ENCODE measurements around the gene ITIH1.
A peak's percentile ranks its signal among the peaks of the same experiment; 100 is the strongest.
"Not testable (repeated sequence)": the region's sequence is repeated elsewhere in the genome, so short reads cannot be mapped to it uniquely, and the experiment has no call there.

ITIH1 gene

GRCh38 chr3:52774901-52775864 lies 2.2 kb upstream of the ITIH1 start:
- peak; percentile 44 for DNase-seq

- peak; percentile 46 for DNase-seq
Measured at GRCh38 chr3:52775877-52776276, 1.5 kb upstream of the ITIH1 start.

- DNase-seq, result not testable (repeated sequence)
Measured at GRCh38 chr3:52776486-52776885, 913 bp upstream of the ITIH1 start.

- peak; percentile 48 for DNase-seq
Measured at GRCh38 chr3:52777959-52778805, 783 bp downstream of the ITIH1 start.

GRCh38 chr3:52779011-52779836 lies 1.8 kb downstream of the ITIH1 start:
- peak; percentile 43 for DNase-seq

- DNase-seq, result no peak
Measured at GRCh38 chr3:52779837-52780585, 2.6 kb downstream of the ITIH1 start.

- DNase-seq, result no peak
Measured at GRCh38 chr3:52781741-52782140, 4.3 kb downstream of the ITIH1 start.

GRCh38 chr3:52782412-52783210 lies 5.2 kb downstream of the ITIH1 start:
- no peak for DNase-seq

- DNase-seq, result no peak
Measured at GRCh38 chr3:52783211-52783555, 5.8 kb downstream of the ITIH1 start.

- DNase-seq, result no peak
Measured at GRCh38 chr3:52784021-52784621, 6.7 kb downstream of the ITIH1 start.

- DNase-seq, result no peak
Measured at GRCh38 chr3:52784931-52785590, 7.7 kb downstream of the ITIH1 start.

GRCh38 chr3:52786330-52787215 lies 9.2 kb downstream of the ITIH1 start:
- DNase-seq, result no peak

- DNase-seq, result no peak
Measured at GRCh38 chr3:52787246-52787645, 9.8 kb downstream of the ITIH1 start.

- no peak for DNase-seq
Measured at GRCh38 chr3:52787672-52788625, 10.6 kb downstream of the ITIH1 start.

- no peak for DNase-seq
Measured at GRCh38 chr3:52788890-52789745, 11.7 kb downstream of the ITIH1 start.

GRCh38 chr3:52789746-52790040 lies 12.3 kb downstream of the ITIH1 start:
- DNase-seq, result no peak

GRCh38 chr3:52790337-52790736 lies 12.9 kb downstream of the ITIH1 start:
- DNase-seq, result no peak

Measured in activated CD8-positive, alpha-beta memory T cell treated with anti-CD3 and anti-CD28 coated beads, Interleukin-2, amount 50 U/mL, for 48 hours (primary cell).